Spinal cord (tissue), 10 donors: ENCODE data around the gene NEMF. TPM values are rescaled to one million over a fixed set of nuclear protein-coding genes. Genes with fewer than 3 reads are reported as not detected.
"Not testable (repeated sequence)": the region's sequence is repeated elsewhere in the genome, so short reads cannot be mapped to it uniquely, and the experiment has no call there.

ENCODE experiments used
- DNase-seq, 6 donors: peaks; one replicate each; pipeline versions ENCODE4 v3.0.0 to v3.0.0-alpha.2; 2013 to 2015; ENCODE audit warnings: low spot score in 6 of 6, low read depth in 4 of 6
- H3K27ac ChIP-seq: one replicate; pipeline ENCODE4 v1.5.1; 2013; ENCODE audit warnings: low read depth, low read length, control low read depth
- H3K27me3 ChIP-seq: one replicate; pipeline ENCODE4 v1.6.1; 2013; ENCODE audit warnings: low read length; ENCODE audit not compliant: control insufficient read depth, insufficient read depth
- H3K36me3 ChIP-seq: one replicate; pipeline ENCODE4 v1.6.1; 2013; ENCODE audit warnings: low read length; ENCODE audit not compliant: control insufficient read depth, insufficient read depth
- H3K4me1 ChIP-seq: one replicate; pipeline ENCODE4 v1.6.1; 2013; ENCODE audit warnings: low read length; ENCODE audit not compliant: control insufficient read depth, insufficient read depth
- H3K4me3 ChIP-seq: one replicate; pipeline ENCODE4 v1.5.1; 2013; ENCODE audit warnings: low read depth, low read length, control low read depth
- H3K9me3 ChIP-seq: one replicate; pipeline ENCODE4 v1.6.1; 2013; ENCODE audit warnings: low read length; ENCODE audit not compliant: control insufficient read depth, insufficient read depth
- WGBS: methylation state at CpG from one replicate; pipeline ENCODE4 v1.1.5; 2013; ENCODE audit warnings: missing lambda C conversion rate; ENCODE audit not compliant: insufficient coverage; 5-methylcytosine and 5-hydroxymethylcytosine counted together
- polyA plus RNA-seq, 2 donors: library from polyadenylated mRNA; unstranded; fragments of 120-200 nt; gene quantifications; one replicate each; pipeline ENCODE4 v1.2.1, GENCODE V29; 2013; ENCODE audit not compliant: insufficient read length in 2 of 2
- total RNA-seq, 2 donors: library from RNA; depleted of rRNA in 1 of 2; stranded (reverse); fragments of 120-200 nt in 1 of 2; fragments of >200 nt in 1 of 2; gene quantifications; one replicate each; pipeline versions ENCODE4 v1.2.3 to v1.2.4, GENCODE V29; 2013 to 2014
- donor health status: healthy.

The NEMF gene
- total and polyA plus RNA-seq, 4 donors = 54.5 to 111 (median 84.1) TPM

DNA sequence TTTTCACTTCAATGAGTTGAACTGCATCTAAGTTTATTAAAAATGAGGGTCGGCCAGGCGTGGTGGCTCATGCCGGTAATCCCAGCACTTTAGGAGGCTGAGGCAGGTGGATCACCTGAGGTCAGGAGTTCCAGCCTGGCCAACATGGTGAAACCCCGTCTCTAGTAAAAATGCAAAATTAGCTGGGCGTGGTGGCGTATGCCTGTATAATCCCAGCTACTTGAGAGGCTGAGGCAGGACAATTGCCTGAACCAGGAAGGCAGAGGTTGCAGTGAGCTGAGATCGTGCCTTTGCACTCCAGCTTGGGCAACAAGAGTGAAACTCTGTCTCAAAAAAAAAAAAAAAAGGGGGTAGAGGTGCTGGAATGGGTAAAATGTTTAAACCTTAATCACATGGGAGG is 71.5 kb downstream of the NEMF start:
- DNase-seq, H3K27me3 ChIP-seq, H3K9me3 ChIP-seq, H3K4me3 ChIP-seq, H3K4me1 ChIP-seq, H3K27ac ChIP-seq: not testable (repeated sequence)
- peaks cover 21% of the 10 kb centered on the region for H3K36me3 ChIP-seq
- WGBS = 97% methylated on average over 6 of the region's 7 CpGs

GRCh38 chr14:49778421-49778820 is 74.2 kb downstream of the NEMF start:
- Histone ChIP-seq H3K4me3 (no peak overlapping the region), H3K9me3 (no peaks in the 10 kb centered on the region), H3K27ac (no peak overlapping the region), H3K4me1 (no peaks in the 10 kb centered on the region), H3K36me3 (peaks cover 22% of the 10 kb centered on the region), H3K27me3 (no peaks in the 10 kb centered on the region)
- DNase-seq = no peak
- WGBS = no CpG with 5 or more reads among the region's 2 CpGs

DNA sequence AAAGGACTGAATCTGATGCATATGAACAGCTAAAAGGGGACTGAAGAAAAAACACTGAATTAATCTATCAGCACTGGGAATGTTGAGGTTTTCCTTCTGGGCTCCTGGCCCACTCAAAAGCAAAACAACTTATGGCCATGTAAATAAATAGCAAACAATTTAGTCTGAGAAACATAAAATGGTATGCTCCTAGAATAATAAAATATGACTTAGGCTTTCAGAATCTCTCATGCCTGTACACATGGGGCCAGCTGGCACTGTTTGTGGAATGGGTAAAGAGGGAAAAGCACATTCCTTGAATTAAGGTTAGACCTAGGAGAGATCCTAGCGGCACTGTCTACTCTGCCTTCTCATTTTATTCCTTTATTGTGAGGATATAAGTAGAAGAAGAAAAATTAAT is 78.5 kb downstream of the NEMF start:
- peaks cover 19% of the 10 kb centered on the region for H3K4me1 ChIP-seq
- no peaks in the 10 kb centered on the region for H3K27me3 ChIP-seq
- H3K36me3 ChIP-seq = peaks cover 29% of the 10 kb centered on the region
- no peaks in the 10 kb centered on the region for H3K9me3 ChIP-seq
- peak in 1 of 6 donors; percentile 35 for DNase-seq
- no peak overlapping the region for H3K4me3 ChIP-seq
- no CpG with 5 or more reads among the region's 1 CpG for WGBS
- H3K27ac ChIP-seq = no peak overlapping the region

- not testable (repeated sequence) for H3K27ac ChIP-seq, DNase-seq
- 92% methylated on average over 2 of the region's 10 CpGs for WGBS
Observed at GRCh38 chr14:49771691-49772090, 80.9 kb downstream of the NEMF start.

GRCh38 chr14:49770212-49770817 is 82.3 kb downstream of the NEMF start:
- Histone ChIP-seq H3K4me3 (no peak overlapping the region), H3K36me3 (peaks cover 18% of the 10 kb centered on the region), H3K9me3 (no peaks in the 10 kb centered on the region), H3K4me1 (peaks cover 22% of the 10 kb centered on the region), H3K27ac (no peak overlapping the region), H3K27me3 (no peaks in the 10 kb centered on the region)
- WGBS = no CpG with 5 or more reads among the region's 4 CpGs
- DNase-seq = no peak

More at GRCh38 chr14:49771691-49772090, 80.9 kb downstream of the NEMF start:
- H3K9me3 ChIP-seq, H3K27me3 ChIP-seq, H3K4me3 ChIP-seq: not testable (repeated sequence)
- H3K36me3 ChIP-seq = peaks cover 26% of the 10 kb centered on the region
- H3K4me1 ChIP-seq = peaks cover 20% of the 10 kb centered on the region

- 53% methylated on average over 2 of the region's 15 CpGs for WGBS
- Histone ChIP-seq H3K9me3 (no peaks in the 10 kb centered on the region), H3K36me3 (peaks cover 18% of the 10 kb centered on the region), H3K4me1 (peaks cover 22% of the 10 kb centered on the region), H3K4me3 (peak overlapping the region; percentile 83), H3K27me3 (no peaks in the 10 kb centered on the region), H3K27ac (peak overlapping the region; percentile 96)
- DNase-seq = no peak
Observed at GRCh38 chr14:49769581-49770211, 82.9 kb downstream of the NEMF start.

GRCh38 chr14:49769171-49769570 is 83.4 kb downstream of the NEMF start:
- no peaks in the 10 kb centered on the region for H3K27me3 ChIP-seq
- H3K9me3 ChIP-seq = no peaks in the 10 kb centered on the region
- WGBS = 20% methylated on average over 2 of the region's 6 CpGs
- peak overlapping the region; percentile 96 for H3K27ac ChIP-seq
- H3K4me1 ChIP-seq = peaks cover 22% of the 10 kb centered on the region
- DNase-seq = peak in 1 of 6 donors; percentile 13
- H3K36me3 ChIP-seq = peaks cover 18% of the 10 kb centered on the region
- H3K4me3 ChIP-seq = peak overlapping the region; percentile 83

DNA sequence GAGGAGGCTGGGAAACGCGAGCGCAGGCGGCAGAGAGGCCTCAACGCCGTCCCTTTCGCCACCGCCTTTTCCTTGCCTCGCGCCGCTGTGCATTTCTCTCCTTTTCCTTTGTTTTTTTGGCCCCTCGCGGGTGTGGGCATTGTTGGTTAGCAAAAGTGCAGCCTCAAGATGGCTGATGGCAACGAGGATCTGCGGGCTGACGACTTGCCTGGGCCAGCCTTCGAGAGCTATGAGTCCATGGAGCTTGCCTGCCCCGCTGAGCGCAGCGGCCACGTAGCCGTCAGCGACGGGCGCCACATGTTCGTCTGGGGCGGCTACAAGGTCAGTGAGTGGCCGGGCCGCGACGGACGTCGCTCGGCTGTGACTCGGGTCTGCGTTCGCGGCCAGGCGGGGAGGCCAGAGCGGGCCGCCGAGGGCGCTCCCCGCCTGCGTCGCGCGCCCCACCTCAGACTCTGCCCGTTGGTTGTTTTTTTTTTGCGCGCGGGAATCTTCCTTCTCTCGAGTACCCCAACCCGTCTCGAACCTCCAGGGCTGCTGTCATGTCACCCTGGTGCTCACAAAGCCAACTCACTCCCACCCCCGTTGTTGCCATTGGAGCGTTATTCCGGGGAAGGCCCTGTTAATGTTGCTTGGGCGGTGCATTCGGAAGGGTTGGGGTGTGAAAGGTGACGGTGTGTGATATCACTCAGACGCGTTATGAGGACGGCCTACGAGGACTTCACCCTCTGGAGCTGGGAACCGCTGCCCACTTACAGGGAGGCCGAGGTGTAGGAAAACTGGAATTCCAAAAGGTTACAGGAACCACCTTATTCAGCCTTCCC is 84.1 kb downstream of the NEMF start:
- Histone ChIP-seq H3K4me1 (peaks cover 22% of the 10 kb centered on the region), H3K4me3 (peak overlapping the region; percentile 83), H3K9me3 (no peaks in the 10 kb centered on the region), H3K27ac (peak overlapping the region; percentile 96), H3K27me3 (no peaks in the 10 kb centered on the region), H3K36me3 (peaks cover 15% of the 10 kb centered on the region)
- peak; percentile 7 to 73 (median 44) for DNase-seq
- WGBS = 0% methylated on average over 61 of the region's 67 CpGs

GRCh38 chr14:49767571-49768300 is 84.9 kb downstream of the NEMF start, which contains the start of gene KLHDC2:
Gene KLHDC2 (plus strand): TSS chr14:49768153. CDS start chr14:49768469, 316 bp downstream.
- H3K27ac ChIP-seq = peak within 1 kb of the TSS; percentile 96
- H3K4me3 ChIP-seq = peak within 1 kb of the TSS; percentile 83
- WGBS = 0% methylated on average over 86 of the region's 86 CpGs
- peaks cover 14% of the 10 kb centered on the region for H3K36me3 ChIP-seq
- peak; percentile 58 to 96 (median 78) for DNase-seq
- H3K9me3 ChIP-seq = no peaks in the 10 kb centered on the region
- no peaks in the 10 kb centered on the region for H3K27me3 ChIP-seq
- H3K4me1 ChIP-seq = peaks cover 22% of the 10 kb centered on the region
